Activated T-helper 9 cell treated with anti-CD3 and anti-CD28 coated beads, Interleukin-2, amount 50 U/mL, for 16 hours (primary cell): ENCODE measurements around the gene PISD.

Source experiments
- DNase-seq: peaks from one replicate; pipeline ENCODE4 v3.0.0-alpha.2; 2020; ENCODE audit warnings: low read depth

Gene PISD

GRCh38 chr22:31572939-31573338, 89.1 kb downstream of the PISD start:
- no peak for DNase-seq

GRCh38 chr22:31569126-31569525, 92.9 kb downstream of the PISD start:
- no peak for DNase-seq
